ENCODE measurements around the gene SPANXD.
"Not testable (repeated sequence)": the region's sequence is repeated elsewhere in the genome, so short reads cannot be mapped to it uniquely, and the experiment has no call there.

SPANXD gene, protein sequence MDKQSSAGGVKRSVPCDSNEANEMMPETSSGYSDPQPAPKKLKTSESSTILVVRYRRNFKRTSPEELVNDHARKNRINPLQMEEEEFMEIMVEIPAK

DNA sequence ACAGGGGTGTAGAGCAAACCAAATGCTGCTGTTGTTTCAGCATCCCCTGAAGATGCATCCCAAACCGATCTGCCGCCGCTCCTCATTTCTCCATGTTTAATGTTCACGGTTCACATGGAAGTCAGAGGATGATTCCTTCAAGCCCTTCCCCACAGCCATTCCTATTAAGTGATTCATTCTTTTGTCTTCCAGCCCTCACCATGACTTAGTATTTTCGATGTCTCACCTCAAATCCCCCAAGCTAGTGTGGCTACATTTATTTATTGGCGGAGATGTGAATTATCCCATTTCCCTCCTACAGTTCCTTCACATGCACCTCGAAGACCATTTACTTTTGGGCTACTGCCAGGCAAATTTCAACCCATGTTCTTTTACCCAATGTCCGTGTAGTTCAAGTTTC, at the start of gene SPANXD:
Gene SPANXD, minus strand, starts transcription at position 101 of the 400 bp plus-strand sequence. CDS start 334 bp downstream, outside the sequence.
- not testable (repeated sequence) for FAIRE-seq; DNase-seq (ENCODE audit: low spot score)

GRCh38 chrX:141742666-141743065, 44.1 kb upstream of the SPANXD start:
- FAIRE-seq = no peak

DNA sequence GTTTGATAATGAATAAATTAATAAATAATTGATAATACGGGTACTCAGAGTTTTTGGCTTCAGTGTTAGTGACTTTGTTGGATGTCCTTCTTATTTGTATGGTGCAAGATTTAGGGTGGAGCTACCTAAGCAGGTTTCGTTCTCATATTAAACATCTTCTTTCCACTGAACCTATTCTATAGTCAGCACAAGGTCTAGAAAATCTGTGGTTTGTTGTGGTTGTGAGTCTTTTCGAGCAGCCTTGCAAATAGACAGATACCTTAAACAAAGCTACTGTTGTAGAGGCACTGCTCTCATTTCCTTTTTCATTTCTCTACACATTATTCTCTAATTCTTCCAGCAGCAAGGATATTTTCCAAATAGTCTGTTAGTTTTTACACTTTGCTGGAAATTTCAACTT, 38.1 kb upstream of the SPANXD start:
- FAIRE-seq = no peak

More at GRCh38 chrX:141742666-141743065, 44.1 kb upstream of the SPANXD start:
- no peak for DNase-seq (ENCODE audit: low spot score)

DNA sequence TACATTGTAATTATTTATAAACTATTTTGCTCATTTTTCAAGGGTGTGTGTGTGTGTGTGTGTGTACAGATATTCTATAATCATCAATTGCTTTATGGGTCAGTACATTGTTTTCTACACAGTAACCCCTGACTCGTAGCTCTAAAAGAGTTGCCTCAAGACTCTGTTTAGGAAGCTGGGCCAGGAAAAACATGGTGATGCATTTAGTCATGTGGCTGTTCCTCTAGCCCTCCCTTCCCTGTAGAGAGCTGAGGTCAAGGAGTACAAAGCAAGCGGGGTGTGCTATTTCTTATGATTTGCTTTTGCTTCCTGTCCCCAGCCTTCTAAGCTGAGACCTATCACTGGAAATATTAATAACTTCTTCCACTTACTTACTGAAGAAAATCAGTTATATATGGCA, 34.8 kb upstream of the SPANXD start:
- FAIRE-seq = no peak
- DNase-seq (ENCODE audit: low spot score) = no peak

More for the DNA sequence above, 38.1 kb upstream of the SPANXD start:
- DNase-seq (ENCODE audit: low spot score) = no peak

DNA sequence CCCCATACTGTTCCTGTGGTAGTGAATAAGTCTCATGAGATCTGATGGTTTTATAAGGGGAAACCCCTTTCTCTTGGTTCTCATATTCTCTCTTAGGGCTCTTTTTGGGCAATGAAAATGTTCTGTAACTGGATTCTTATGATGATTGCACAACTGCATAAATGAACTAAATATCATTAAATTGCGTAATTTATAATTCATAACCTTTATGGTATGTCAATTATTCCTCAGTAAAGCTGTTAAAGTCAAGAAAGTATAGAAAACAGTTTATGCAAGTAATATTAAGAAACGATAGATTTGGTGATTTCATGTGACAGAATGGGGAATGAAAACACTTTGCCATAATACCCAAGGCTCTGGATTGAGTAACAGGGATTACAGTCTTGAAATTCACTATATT, 33.5 kb upstream of the SPANXD start:
- DNase-seq (ENCODE audit: low spot score) (no peak), FAIRE-seq (no peak)

DNA sequence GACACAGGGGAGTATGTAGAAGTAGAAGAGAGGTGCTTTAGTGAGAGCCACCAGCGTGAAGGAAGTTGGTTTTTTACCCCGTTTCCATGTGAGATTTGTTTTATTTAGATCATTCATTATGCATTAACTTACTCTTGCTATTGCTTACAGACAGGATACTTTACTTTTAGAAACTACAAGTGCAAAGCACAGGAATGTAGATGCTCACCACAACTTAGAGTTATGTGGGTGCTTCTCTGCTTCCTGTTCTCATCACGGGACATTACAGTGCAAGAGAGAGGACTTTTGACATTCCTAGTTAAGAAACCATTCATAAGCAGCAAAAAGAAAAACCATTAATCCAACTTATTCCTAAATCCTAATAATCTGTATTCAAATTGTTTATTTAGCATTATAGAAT, 25.6 kb upstream of the SPANXD start:
- DNase-seq (ENCODE audit: low spot score) (no peak), FAIRE-seq (no peak)

DNA sequence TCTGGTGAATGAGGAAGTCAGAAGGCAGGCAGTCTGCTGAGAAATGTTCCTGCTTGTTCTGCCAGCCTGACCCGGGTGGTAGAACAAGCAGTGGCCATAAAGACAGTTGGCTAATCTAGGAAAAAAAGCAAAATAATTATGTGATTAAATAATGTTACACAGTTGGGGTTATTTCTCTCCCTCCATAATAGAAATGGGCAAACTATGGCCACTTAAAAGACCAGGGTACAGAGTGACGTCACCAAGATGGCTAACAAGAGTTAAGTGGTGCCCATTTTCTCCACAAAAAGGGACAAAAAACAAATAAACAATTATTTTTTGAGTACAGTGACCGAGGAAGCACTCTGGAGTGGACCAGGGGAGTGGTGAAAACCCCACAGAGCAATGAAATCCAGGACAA, 16.1 kb upstream of the SPANXD start:
- FAIRE-seq (no peak), DNase-seq (ENCODE audit: low spot score) (no peak)

- FAIRE-seq (no peak), DNase-seq (ENCODE audit: low spot score) (no peak)
Measured at GRCh38 chrX:141701072-141701471, 2.5 kb upstream of the SPANXD start.

GRCh38 chrX:141673946-141674345, 24.6 kb downstream of the SPANXD start:
- no peak for DNase-seq (ENCODE audit: low spot score)
- no peak for FAIRE-seq

DNA sequence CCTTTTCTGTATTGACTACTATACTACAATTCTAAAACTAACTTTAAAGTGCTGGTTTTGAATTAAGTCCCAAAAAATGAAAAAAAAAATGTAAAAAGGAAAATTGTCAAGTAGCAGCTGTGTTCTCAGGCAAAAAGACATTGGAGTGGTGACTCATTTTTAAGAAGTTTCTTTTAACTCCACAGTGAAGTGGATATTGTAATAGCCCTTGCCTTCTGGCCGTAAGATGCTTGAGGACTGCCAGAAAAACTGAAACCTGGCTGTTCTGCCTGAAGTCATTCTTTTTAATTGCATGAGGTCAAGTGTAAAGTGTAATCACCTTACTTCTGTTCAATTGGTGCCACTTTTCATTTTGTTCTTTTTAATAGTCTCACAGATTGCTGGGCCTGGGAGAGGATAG, 28.9 kb downstream of the SPANXD start:
- DNase-seq (ENCODE audit: low spot score) = no peak
- FAIRE-seq = no peak

DNA sequence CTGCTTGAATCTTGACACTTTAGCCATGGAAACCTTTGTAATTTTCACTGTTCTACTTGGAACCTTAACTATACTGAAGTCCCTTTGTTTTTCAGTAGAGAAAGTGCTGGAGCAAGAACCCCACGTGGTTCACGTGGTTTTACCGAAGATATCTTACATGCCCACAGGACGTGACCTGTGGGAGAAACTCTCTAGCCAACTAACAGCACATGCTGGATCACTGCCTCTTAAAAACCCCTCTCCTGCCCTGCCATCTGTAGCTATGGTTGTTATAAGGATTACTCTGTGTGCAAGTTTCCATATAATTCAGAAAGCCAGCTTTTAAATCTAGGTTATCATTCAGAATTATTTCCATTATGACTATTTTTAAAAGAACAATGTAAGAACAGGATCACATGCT, 30.2 kb downstream of the SPANXD start:
- FAIRE-seq (no peak), DNase-seq (ENCODE audit: low spot score) (no peak)

DNA sequence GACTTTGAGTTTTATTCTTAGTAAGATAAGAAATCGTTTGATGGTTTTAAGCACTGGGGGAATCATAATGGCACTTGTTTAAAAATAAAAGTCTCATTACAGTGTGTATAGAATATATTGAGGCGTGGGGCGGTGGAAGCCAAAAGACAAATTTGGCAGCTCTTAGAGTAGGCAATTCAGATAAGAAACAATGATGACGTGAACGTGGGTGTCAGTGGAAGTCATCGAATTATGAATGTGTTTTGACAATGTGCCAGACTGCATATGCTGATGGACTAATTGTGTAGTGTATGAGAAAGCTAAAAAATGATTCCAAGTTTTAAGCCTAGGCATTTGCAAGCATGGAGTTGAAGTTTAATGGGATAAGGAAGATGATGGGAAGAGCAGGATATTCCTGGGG, 35.8 kb downstream of the SPANXD start:
- DNase-seq (ENCODE audit: low spot score) (no peak), FAIRE-seq (no peak)

DNA sequence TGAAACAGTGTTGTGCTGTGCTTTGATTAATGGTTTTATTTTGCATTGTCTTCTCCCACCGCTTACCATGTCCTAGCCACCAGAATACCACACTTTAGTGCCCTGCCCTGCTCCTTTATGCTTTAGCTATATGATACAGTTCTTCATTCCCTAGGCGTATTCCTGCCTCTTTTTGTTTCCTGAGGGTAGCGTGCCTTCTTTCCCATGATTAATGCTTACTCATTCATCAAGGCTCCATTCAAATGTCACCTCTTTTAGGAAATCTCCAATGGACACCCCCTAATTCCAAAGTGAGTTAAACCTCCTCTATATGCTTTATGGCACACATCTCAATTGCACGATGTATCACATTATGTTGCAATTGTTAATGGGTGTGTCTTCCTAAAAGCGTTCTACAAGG, 46.3 kb downstream of the SPANXD start:
- no peak for DNase-seq (ENCODE audit: low spot score)
- FAIRE-seq = no peak

Measured in urothelium cell line (cell line).